Measurements from ENCODE around the gene ADK. TPM values are rescaled to one million over a fixed set of nuclear protein-coding genes. Genes with fewer than 3 reads are reported as not detected.

The ADK gene
- total and polyA plus RNA-seq, 2 donors from 2014 or later, result 33.0 to 38.3 TPM

- Histone ChIP-seq H3K4me3 (ENCODE audit: low read length in 3 of 3) (no peak overlapping the region), H3K9me3 (ENCODE audit: control insufficient read depth in 2 of 3, insufficient read depth in 1 of 3, low read length in 3 of 3) (no peaks in the 10 kb centered on the region), H3K27ac (ENCODE audit: low read depth in 2 of 2, low read length in 2 of 2) (no peak overlapping the region), H3K27me3 (ENCODE audit: control insufficient read depth, insufficient read depth, low read length) (no peaks in the 10 kb centered on the region), H3K36me3 (ENCODE audit: control insufficient read depth in 2 of 3, insufficient read depth in 3 of 3, low read length in 3 of 3) (no peaks in the 10 kb centered on the region), H3K4me1 (ENCODE audit: control insufficient read depth in 2 of 3, insufficient read depth in 2 of 3, low read depth in 1 of 3, low read length in 3 of 3) (no peaks in the 10 kb centered on the region), H3K9ac (ENCODE audit: low read length in 3 of 3) (no peak overlapping the region)
- DNase-seq (no peak), FAIRE-seq (no peak)
- TF ChIP-seq CTCF (IDR thresholded peaks at IDR 0.05; ENCODE audit: borderline replicate concordance, extremely low read depth, insufficient read depth), result no peak
- intact Hi-C loops (cut with DNase I), result no loop called here
These were observed 181.4 kb downstream of the ADK start for GRCh38 chr10:74332398-74332797.

DNA sequence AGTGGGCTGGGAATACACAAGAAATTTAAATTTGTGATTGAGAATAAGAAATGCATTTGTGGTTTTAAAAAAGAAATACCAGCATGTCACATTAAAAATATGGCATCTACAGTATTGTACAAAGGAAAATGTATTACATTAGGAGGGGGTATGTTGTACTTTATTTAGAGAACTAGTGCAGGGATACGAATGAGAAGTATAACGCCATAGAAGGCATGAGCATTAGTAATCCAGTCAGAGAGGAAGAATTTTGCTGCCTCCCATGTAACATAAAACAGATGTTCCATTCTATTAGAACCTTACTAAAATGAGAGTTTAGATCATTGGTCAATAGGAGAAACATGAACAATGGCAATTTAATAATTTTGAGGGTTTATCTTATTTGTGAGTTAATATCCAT lies 182.2 kb downstream of the ADK start:
- intact Hi-C loops (cut with DNase I), result no loop called here
- no peak for TF ChIP-seq CTCF (IDR thresholded peaks at IDR 0.05; ENCODE audit: borderline replicate concordance, extremely low read depth, insufficient read depth)
- no peaks in the 10 kb centered on the region for H3K9me3 ChIP-seq (ENCODE audit: control insufficient read depth in 2 of 3, insufficient read depth in 1 of 3, low read length in 3 of 3)
- no peak for FAIRE-seq
- no peak overlapping the region for H3K4me3 ChIP-seq (ENCODE audit: low read length in 3 of 3)
- H3K36me3 ChIP-seq (ENCODE audit: control insufficient read depth in 2 of 3, insufficient read depth in 3 of 3, low read length in 3 of 3), result no peaks in the 10 kb centered on the region
- no peak overlapping the region for H3K9ac ChIP-seq (ENCODE audit: low read length in 3 of 3)
- no peaks in the 10 kb centered on the region for H3K27me3 ChIP-seq (ENCODE audit: control insufficient read depth, insufficient read depth, low read length)
- H3K27ac ChIP-seq (ENCODE audit: low read depth in 2 of 2, low read length in 2 of 2), result no peak overlapping the region
- no peaks in the 10 kb centered on the region for H3K4me1 ChIP-seq (ENCODE audit: control insufficient read depth in 2 of 3, insufficient read depth in 2 of 3, low read depth in 1 of 3, low read length in 3 of 3)
- no peak for DNase-seq

DNA sequence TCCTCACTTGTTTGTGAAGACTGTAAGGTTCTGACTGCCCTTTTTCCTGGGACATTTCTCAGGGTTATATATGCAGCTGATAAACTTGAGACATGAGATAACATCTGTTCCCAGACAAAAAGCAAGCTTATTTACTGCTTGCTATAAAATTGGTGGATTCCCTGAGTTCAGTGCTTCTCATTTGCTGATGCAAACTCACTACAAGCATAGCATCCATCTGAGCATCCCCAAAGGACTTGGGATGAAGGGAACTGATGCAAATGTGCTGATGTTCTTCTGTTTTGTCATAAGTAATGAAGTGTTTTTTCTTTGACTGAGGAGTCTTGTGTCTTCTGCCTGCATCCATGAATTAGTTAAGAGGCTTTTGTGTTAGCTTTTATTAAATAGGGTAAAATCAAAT lies 183.2 kb downstream of the ADK start:
- FAIRE-seq (no peak), DNase-seq (no peak)
- no peak for TF ChIP-seq CTCF (IDR thresholded peaks at IDR 0.05; ENCODE audit: borderline replicate concordance, extremely low read depth, insufficient read depth)
- no peak overlapping the region for H3K9ac ChIP-seq (ENCODE audit: low read length in 3 of 3)
- no peaks in the 10 kb centered on the region for H3K4me1 ChIP-seq (ENCODE audit: control insufficient read depth in 2 of 3, insufficient read depth in 2 of 3, low read depth in 1 of 3, low read length in 3 of 3)
- H3K36me3 ChIP-seq (ENCODE audit: control insufficient read depth in 2 of 3, insufficient read depth in 3 of 3, low read length in 3 of 3), result no peaks in the 10 kb centered on the region
- no peak overlapping the region for H3K4me3 ChIP-seq (ENCODE audit: low read length in 3 of 3)
- no peak overlapping the region for H3K27ac ChIP-seq (ENCODE audit: low read depth in 2 of 2, low read length in 2 of 2)
- H3K27me3 ChIP-seq (ENCODE audit: control insufficient read depth, insufficient read depth, low read length), result no peaks in the 10 kb centered on the region
- intact Hi-C loops (cut with DNase I), result no loop called here
- no peaks in the 10 kb centered on the region for H3K9me3 ChIP-seq (ENCODE audit: control insufficient read depth in 2 of 3, insufficient read depth in 1 of 3, low read length in 3 of 3)

- FAIRE-seq (no peak), DNase-seq (no peak)
- intact Hi-C loops (cut with DNase I), result no loop called here
- Histone ChIP-seq H3K9me3 (ENCODE audit: control insufficient read depth in 2 of 3, insufficient read depth in 1 of 3, low read length in 3 of 3) (no peaks in the 10 kb centered on the region), H3K27ac (ENCODE audit: low read depth in 2 of 2, low read length in 2 of 2) (no peak overlapping the region), H3K9ac (ENCODE audit: low read length in 3 of 3) (no peak overlapping the region), H3K4me1 (ENCODE audit: control insufficient read depth in 2 of 3, insufficient read depth in 2 of 3, low read depth in 1 of 3, low read length in 3 of 3) (no peaks in the 10 kb centered on the region), H3K27me3 (ENCODE audit: control insufficient read depth, insufficient read depth, low read length) (no peaks in the 10 kb centered on the region), H3K4me3 (ENCODE audit: low read length in 3 of 3) (no peak overlapping the region), H3K36me3 (ENCODE audit: control insufficient read depth in 2 of 3, insufficient read depth in 3 of 3, low read length in 3 of 3) (no peaks in the 10 kb centered on the region)
- TF ChIP-seq CTCF (IDR thresholded peaks at IDR 0.05; ENCODE audit: borderline replicate concordance, extremely low read depth, insufficient read depth), result no peak
These were observed 184.5 kb downstream of the ADK start for GRCh38 chr10:74335501-74335900.
